OCI-LY1 (cell line): Measurements from ENCODE around the gene ATP4A.

Source experiments
- H2AFZ ChIP-seq: fragments of 200-600 bp; sonication (generic), shearing (Covaris generic); 2 replicates; pipeline ENCODE4 v1.6.0; 2014; ENCODE audit warnings: antibody characterized with exemption, mild to moderate bottlenecking, low read length
- H3F3A ChIP-seq: fragments of 200-600 bp; sonication (generic), shearing (Covaris generic); 2 replicates; pipeline ENCODE4 v1.6.0; 2014; ENCODE audit warnings: mild to moderate bottlenecking, antibody characterized with exemption, low read length, moderate library complexity; ENCODE audit not compliant: insufficient read depth
- H3K27ac ChIP-seq: fragments of 200-600 bp; sonication (generic); 2 replicates; pipeline ENCODE4 v1.5.1; 2014; ENCODE audit warnings: low read length, mixed run types, mild to moderate bottlenecking, low read depth; ENCODE audit not compliant: poor library complexity, severe bottlenecking
- H3K27me3 ChIP-seq: fragments of 200-600 bp; sonication (generic); 2 replicates; pipeline ENCODE4 v1.6.0; 2014; ENCODE audit warnings: antibody characterized with exemption, mild to moderate bottlenecking, low read length, moderate library complexity; ENCODE audit not compliant: insufficient read depth
- H3K36me3 ChIP-seq: fragments of 200-600 bp; sonication (generic); 2 replicates; pipeline ENCODE4 v1.6.1; 2014; ENCODE audit warnings: mild to moderate bottlenecking, antibody characterized with exemption, low read length, moderate library complexity, mixed read lengths; ENCODE audit not compliant: insufficient read depth
- H3K4me1 ChIP-seq: fragments of 200-600 bp; sonication (generic); 2 replicates; pipeline ENCODE4 v1.5.1; 2014; ENCODE audit warnings: mild to moderate bottlenecking, low read length, moderate library complexity; ENCODE audit not compliant: insufficient read depth, severe bottlenecking
- H3K4me2 ChIP-seq: fragments of 200-600 bp; sonication (generic), shearing (Covaris generic); 2 replicates; pipeline ENCODE4 v1.6.1; 2014; ENCODE audit warnings: low read length
- H3K4me3 ChIP-seq: fragments of 200-600 bp; sonication (generic); 2 replicates; pipeline ENCODE4 v1.5.1; 2014; ENCODE audit warnings: low read length, low read depth, mild to moderate bottlenecking, mixed read lengths; ENCODE audit not compliant: poor library complexity, severe bottlenecking
- H3K79me2 ChIP-seq: fragments of 200-600 bp; shearing (Covaris generic); 2 replicates; pipeline ENCODE4 v1.6.1; 2016; ENCODE audit warnings: mixed run types, low read length, mixed read lengths; ENCODE audit not compliant: insufficient read depth
- H3K9ac ChIP-seq: fragments of 200-600 bp; sonication (generic), shearing (Covaris generic); 2 replicates; pipeline ENCODE4 v1.6.1; 2014; ENCODE audit warnings: mild to moderate bottlenecking, low read length, mixed read lengths
- H3K9me2 ChIP-seq: fragments of 200-600 bp; sonication (generic), shearing (Covaris generic); 2 replicates; pipeline ENCODE4 v1.6.1; 2014; ENCODE audit warnings: low read depth, mild to moderate bottlenecking, low read length, mixed read lengths
- H3K9me3 ChIP-seq: fragments of 200-600 bp; shearing (Covaris generic); 2 replicates; pipeline ENCODE4 v1.6.1; 2014; ENCODE audit warnings: low read length, mixed read lengths
- H4K20me1 ChIP-seq: fragments of 200-600 bp; sonication (generic), shearing (Covaris generic); 2 replicates; pipeline ENCODE4 v1.6.0; 2016; ENCODE audit warnings: mild to moderate bottlenecking, low read length; ENCODE audit not compliant: insufficient read depth
- CTCF ChIP-seq: fragments of 200-600 bp; sonication (generic), shearing (Covaris generic); IDR thresholded peaks from 2 replicates; pipeline ENCODE4 v1.5.1; 2017; ENCODE audit warnings: mild to moderate bottlenecking, antibody characterized with exemption, low read length, moderate library complexity, mixed read lengths
- EZH2 ChIP-seq: fragments of 200-600 bp; sonication (generic), shearing (Covaris generic); IDR thresholded peaks from 2 replicates; pipeline ENCODE4 v1.8.0; 2017; ENCODE audit warnings: borderline replicate concordance, mixed run types, mild to moderate bottlenecking, antibody characterized with exemption, low read length, moderate library complexity, mixed read lengths

Gene ATP4A

GRCh38 chr19:35553385-35554000 lies 10.0 kb downstream of the ATP4A start:
- Histone ChIP-seq H3K4me2 (no peak overlapping the region), H3K27me3 (no peaks in the 10 kb centered on the region; the same call in 1 of the 2 replicates), H3F3A (no peaks in the 10 kb centered on the region), H3K9me3 (no peaks in the 10 kb centered on the region), H3K9ac (no peak overlapping the region), H3K27ac (no peak overlapping the region), H3K9me2 (no peaks in the 10 kb centered on the region), H2AFZ (no peak overlapping the region), H4K20me1 (no peaks in the 10 kb centered on the region), H3K36me3 (no peaks in the 10 kb centered on the region), H3K79me2 (no peaks in the 10 kb centered on the region), H3K4me1 (peaks cover 6% of the 10 kb centered on the region), H3K4me3 (no peak overlapping the region)
- no peak for TF ChIP-seq EZH2
- TF ChIP-seq CTCF = no peak

GRCh38 chr19:35552534-35553384 lies 10.7 kb downstream of the ATP4A start:
- H3K9me2 ChIP-seq = no peaks in the 10 kb centered on the region
- no peak overlapping the region for H2AFZ ChIP-seq
- no peaks in the 10 kb centered on the region for H4K20me1 ChIP-seq
- no peak overlapping the region for H3K4me3 ChIP-seq
- H3K9ac ChIP-seq = no peak overlapping the region
- TF ChIP-seq EZH2 (no peak), CTCF (no peak)
- H3K4me2 ChIP-seq = no peak overlapping the region
- H3F3A ChIP-seq = no peaks in the 10 kb centered on the region
- no peaks in the 10 kb centered on the region for H3K9me3 ChIP-seq
- no peak overlapping the region for H3K27ac ChIP-seq
- H3K79me2 ChIP-seq = no peaks in the 10 kb centered on the region
- H3K36me3 ChIP-seq = no peaks in the 10 kb centered on the region
- no peaks in the 10 kb centered on the region for H3K27me3 ChIP-seq
- no peaks in the 10 kb centered on the region for H3K4me1 ChIP-seq

DNA sequence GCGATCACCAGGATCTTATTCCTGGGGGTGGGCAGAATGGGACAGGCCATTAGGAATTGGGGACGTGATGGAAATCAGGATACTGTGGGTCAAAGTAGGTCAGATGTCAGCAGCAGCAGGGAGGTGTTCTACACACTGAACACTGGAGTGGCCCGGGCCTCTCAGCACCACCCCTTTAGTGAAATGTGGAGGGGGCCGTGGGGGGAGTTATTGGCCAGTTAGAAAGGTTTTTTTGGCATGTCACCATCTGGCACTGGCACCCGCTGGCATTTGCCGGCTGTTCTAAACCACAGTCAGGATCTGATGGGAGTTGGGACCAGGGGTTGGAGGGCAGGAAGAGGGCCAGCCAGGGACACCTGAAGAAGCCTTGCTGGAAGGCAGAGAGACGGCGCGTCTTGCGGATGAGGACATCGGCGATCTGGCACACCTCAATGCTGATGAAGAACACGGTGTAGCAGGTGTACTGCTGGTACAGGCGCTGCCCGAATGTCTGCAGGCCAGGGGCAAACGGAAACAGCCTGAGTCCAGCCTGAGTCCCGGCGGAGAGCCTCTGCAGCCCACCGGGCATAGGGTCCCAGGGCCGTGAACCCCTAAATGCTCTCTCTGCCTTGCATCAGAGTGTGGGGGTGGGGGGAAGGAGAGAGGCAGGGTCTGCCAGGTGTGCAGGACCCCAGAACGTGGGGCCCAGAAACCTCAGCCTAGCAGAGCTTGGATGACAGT lies 12.2 kb downstream of the ATP4A start:
- H3K79me2 ChIP-seq = no peaks in the 10 kb centered on the region
- no peaks in the 10 kb centered on the region for H3K27me3 ChIP-seq
- no peaks in the 10 kb centered on the region for H3K36me3 ChIP-seq
- H2AFZ ChIP-seq = no peak overlapping the region
- no peak for TF ChIP-seq CTCF
- no peak for TF ChIP-seq EZH2
- no peaks in the 10 kb centered on the region for H3K9me2 ChIP-seq
- H3K9me3 ChIP-seq = no peaks in the 10 kb centered on the region
- no peak overlapping the region for H3K27ac ChIP-seq
- no peaks in the 10 kb centered on the region for H4K20me1 ChIP-seq
- H3K4me1 ChIP-seq = peaks cover 7% of the 10 kb centered on the region
- H3F3A ChIP-seq = no peaks in the 10 kb centered on the region
- no peak overlapping the region for H3K4me2 ChIP-seq
- H3K9ac ChIP-seq = no peak overlapping the region
- no peak overlapping the region for H3K4me3 ChIP-seq
